WTC11 (cell line): ENCODE data around the gene RADIL.

Experiments used
- CTCF ChIP-seq: fragments of 200-600 bp; IDR thresholded peaks from 2 replicates; pipeline ENCODE4 v1.8.0; 2022; ENCODE audit warnings: antibody characterized with exemption
- E2F1 ChIP-seq: sonication (generic); formaldehyde crosslinking; IDR thresholded peaks from 2 replicates; pipeline ENCODE4 v1.8.0; 2022; ENCODE audit warnings: mild to moderate bottlenecking, missing genetic modification reagents
- IRF1 ChIP-seq: sonication (generic); formaldehyde crosslinking; IDR thresholded peaks from 2 replicates; pipeline ENCODE4 v1.8.0; 2023; ENCODE audit warnings: missing genetic modification reagents
- NR2C2 ChIP-seq: sonication (generic); formaldehyde crosslinking; IDR thresholded peaks from 2 replicates; pipeline ENCODE4 v1.8.0; 2022; ENCODE audit warnings: mild to moderate bottlenecking, missing genetic modification reagents
- PREB ChIP-seq: sonication (generic); formaldehyde crosslinking; IDR thresholded peaks from 2 replicates; pipeline ENCODE4 v1.8.1; 2022; ENCODE audit warnings: mild to moderate bottlenecking, missing genetic modification reagents, moderate library complexity, borderline replicate concordance
- ZNF121 ChIP-seq: sonication (generic); formaldehyde crosslinking; IDR thresholded peaks from 2 replicates; pipeline ENCODE4 v1.8.0; 2023; ENCODE audit warnings: missing genetic modification reagents
- ZNF138 ChIP-seq: sonication (generic); formaldehyde crosslinking; conservative IDR thresholded peaks from 2 replicates; pipeline ENCODE4 v1.8.1; 2022; ENCODE audit warnings: mild to moderate bottlenecking, moderate library complexity, missing genetic modification reagents
- ZNF671 ChIP-seq: fragments of 250-450 bp; sonication (Bioruptor Pico); IDR thresholded peaks from 2 replicates; pipeline ENCODE4 v1.8.0; 2021; ENCODE audit warnings: mild to moderate bottlenecking
- TF ChIP-seq, protein P1 (sequence below): sonication (generic); formaldehyde crosslinking; IDR thresholded peaks from 2 replicates; pipeline ENCODE4 v1.8.1; 2023; ENCODE audit warnings: mild to moderate bottlenecking, missing genetic modification reagents, moderate library complexity

DNA sequence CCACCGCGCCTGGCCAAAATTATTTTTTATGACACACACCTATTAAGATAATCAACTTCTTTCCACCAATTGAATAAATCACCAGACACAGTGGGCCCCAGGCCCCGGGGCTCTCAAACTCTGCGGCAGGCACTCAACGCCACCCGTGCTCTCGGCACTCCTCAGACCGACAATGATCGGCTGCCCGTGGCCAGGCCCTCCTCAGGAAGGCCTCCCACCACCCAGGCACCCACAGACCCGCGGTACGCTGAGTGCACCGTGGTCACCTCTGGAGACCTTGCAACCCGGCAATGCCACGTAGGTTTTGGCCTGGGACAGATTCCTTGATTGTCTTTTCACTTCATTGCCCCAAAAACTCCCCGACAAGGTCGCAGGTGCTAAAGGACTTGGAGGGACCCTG is 6.9 kb downstream of the RADIL start:
- TF ChIP-seq NR2C2 (CRISPR knock-in tag) (no peak), ZNF671 (CRISPR knock-in tag) (no peak), ZNF121 (CRISPR knock-in tag) (no peak), ZNF138 (CRISPR knock-in tag) (no peak), CTCF (no peak), PREB (CRISPR knock-in tag) (no peak), IRF1 (no peak), E2F1 (no peak)
- TF ChIP-seq, protein P1, sequence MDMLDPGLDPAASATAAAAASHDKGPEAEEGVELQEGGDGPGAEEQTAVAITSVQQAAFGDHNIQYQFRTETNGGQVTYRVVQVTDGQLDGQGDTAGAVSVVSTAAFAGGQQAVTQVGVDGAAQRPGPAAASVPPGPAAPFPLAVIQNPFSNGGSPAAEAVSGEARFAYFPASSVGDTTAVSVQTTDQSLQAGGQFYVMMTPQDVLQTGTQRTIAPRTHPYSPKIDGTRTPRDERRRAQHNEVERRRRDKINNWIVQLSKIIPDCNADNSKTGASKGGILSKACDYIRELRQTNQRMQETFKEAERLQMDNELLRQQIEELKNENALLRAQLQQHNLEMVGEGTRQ (CRISPR knock-in tag): no peak
